ENCODE measurements around the gene CCKAR.

Gene CCKAR

DNA sequence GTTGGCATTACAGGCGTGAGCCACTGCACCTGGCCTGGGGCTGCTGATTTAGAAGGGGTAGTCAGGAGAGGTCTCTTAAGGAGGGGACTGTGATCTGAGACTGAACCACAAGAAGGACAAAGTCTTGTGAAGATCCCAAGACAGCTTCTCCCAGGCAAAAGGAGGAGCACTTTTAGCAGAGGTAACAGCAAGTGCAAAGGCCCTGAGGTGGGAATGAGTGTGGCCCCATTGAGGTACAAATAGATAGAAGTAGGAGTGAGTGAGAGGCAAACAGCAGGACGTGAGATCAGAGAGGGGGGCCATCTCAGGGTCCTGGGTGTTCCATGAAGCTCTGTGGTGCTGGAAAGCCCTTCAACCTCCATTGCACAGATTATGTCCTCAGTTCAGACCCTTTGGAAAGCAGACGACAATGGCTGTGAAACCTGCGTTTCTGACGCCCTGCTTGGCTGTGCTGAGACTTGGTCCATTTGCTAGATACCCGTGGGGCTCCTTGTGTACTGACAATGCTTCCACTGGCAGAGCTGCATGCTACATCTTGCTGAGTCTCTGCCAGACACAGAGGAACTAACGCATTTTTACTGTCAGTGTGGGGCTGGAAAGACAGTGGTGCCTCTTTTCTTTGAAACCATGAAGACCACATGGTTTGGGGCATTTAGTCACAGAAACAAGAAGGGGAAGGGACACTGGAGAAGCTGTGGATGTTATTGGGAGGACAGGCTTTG, 1.3 kb upstream of the CCKAR start:
- DNase-seq (ENCODE audit: low read depth in 1 of 2, low spot score in 1 of 2): no peak

DNA sequence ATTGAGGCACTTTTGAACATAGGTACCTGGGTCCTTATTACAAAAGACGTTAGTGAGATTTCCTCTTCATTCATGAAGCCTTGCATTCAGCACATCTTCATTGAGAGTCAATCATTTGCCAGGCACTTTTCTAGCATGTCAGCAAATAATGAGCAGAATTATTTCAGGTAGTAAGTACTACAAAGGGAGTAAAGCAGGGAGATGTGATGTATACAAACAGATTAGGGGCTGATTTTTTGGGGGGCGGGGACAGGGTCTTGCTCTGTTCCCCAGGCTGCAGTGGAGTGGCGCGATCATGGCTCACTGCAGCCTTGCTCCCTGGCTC, 638 bp upstream of the CCKAR start:
- DNase-seq (ENCODE audit: low read depth in 1 of 2, low spot score in 1 of 2): no peak

DNA sequence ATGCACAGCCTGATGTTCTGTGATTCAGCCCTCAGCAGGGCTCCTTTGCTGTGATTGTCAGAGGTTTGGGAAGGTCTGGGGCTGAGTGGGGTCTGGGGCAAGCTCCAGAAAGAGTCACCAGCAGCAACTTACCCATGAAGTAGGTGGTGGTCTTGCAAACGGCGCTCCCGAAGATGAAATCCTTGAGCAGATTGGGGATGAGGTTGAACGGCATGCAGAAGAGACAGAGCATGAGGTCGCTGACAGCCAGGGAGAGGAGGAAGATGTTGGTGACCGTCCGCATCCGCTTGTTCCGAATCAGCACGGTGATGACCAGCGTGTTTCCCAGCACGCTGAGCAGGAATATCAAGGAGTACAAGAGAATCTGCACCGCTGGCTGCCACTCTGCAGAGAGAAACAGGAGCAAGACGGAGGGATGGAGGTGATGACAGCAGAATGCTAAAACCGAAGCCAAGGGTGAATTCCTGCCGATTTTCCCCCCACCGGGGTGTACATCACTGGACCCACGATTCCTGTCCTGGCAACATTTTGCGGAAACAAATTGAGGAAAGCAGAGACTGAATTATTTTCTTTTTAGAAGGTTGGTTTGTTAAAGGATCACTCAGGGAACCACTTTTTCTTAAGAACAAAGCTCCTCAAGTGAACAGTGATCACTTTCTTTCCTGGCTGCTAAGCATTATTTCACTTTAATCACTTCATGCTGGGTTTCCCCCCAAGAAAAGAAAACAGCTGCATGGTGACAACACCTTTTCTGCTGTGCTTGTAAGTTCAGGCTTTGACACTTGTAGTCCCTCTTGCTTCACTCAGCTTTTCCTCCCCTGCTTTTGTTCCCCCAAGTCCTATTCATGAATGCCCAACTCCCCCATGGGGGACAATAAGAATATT, 941 bp downstream of the CCKAR start:
- DNase-seq (ENCODE audit: low read depth in 1 of 2, low spot score in 1 of 2): no peak

DNA sequence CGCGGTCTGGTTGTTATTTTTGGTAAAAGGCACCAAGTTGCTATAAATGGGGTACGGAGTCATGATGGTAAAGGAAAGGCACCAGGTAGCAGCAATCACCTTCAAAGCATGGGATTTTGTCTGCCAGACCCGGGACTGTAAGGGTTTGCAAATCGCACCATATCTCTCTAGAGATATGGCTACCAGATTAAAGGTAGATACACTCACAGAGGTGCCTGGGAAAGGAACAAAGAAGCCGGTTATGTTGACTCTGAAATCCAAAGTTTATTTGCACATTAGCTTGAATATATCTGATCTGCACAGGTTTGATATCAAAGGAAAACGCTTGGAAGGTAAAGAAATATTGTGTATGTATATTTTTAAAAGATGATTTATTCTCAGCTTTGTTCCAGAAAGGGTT, 4.6 kb downstream of the CCKAR start:
- DNase-seq (ENCODE audit: low read depth in 1 of 2, low spot score in 1 of 2): no peak

DNA sequence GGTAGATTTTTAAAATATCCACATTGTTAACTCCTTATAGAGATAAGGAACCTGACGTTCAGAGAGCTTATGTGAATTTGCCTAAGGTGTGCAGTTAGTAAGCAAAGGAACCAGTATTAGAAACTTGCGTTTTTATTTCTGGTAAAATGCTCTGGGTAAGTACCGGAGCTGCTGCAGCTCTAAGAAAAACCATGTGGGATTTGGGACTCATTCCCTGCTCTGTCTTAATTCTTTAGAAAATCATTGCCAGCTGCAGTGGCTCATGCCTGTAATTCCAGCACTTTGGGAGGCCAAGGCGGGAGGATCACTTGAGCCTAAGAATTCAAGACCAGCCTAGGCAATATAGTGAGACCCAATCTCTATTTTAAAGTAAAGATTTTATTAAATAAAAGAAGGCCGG, 5.8 kb downstream of the CCKAR start:
- DNase-seq (ENCODE audit: low read depth in 1 of 2, low spot score in 1 of 2): no peak

DNA sequence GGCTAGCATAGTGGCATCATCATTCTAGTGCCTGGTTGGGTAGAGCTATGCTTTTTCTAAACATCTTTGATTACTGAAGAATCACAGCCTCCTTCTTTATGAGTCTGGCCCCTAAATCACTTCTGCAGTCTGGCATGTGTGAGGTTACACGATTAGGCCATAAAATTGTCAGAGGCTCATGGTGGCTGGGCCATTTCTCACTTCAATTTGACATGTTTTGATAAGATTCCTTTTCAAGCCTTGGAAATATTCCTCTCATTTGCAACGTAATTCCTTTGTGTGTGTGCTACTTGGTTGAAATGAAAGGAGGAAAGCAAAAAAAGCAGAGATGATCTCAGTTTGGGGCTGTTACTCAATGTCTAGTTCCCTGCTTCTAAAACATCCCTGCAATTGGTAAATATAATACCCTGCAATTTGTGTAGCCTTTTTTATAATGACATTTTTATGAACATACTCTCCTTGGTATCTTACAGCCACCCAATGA, 6.2 kb downstream of the CCKAR start:
- no peak for DNase-seq (ENCODE audit: low read depth in 1 of 2, low spot score in 1 of 2)

DNA sequence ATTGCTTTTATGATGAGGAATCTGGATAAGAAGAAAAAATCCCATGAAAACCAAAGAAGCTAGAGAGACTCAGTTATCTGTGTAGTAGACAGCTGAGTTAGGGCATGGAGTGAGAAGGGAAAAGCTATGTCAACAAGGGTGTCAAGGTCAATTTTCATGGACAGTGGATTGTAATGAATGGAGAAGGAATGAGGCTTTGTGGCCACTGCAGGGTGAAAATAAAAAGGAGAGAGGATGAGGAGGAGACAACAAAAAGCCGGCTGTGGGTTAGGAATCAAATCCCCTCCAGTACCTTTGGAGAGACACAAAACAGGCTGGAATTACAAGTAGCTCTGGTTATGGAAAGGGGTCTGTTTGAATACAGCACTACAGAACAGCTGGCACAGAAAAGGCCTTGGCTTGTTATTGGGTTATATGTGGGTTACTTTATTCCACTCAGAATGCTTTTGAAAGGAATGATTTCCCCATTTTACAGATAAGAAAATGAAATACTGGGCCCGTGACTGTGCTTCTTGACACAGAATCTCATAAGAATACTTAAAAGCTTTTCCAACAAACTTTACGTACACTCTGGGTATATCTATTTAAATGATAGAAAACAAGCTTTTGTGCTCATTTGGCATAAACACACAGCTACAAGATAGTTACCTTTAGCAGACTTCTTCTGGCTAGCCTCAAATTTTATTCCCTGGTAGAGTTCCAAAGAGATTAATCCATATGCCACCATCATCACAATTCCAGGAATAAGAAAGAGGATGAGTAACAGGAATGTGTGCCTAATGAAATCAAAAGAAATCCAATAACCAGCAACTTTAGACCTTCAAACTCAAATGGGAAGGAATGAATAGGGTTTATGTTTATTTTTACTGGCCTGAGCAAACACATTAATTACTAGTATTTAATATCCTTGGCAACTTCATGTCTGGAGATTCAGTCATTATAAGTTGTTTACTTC, 7.5 kb downstream of the CCKAR start:
- no peak for DNase-seq (ENCODE audit: low read depth in 1 of 2, low spot score in 1 of 2)

DNA sequence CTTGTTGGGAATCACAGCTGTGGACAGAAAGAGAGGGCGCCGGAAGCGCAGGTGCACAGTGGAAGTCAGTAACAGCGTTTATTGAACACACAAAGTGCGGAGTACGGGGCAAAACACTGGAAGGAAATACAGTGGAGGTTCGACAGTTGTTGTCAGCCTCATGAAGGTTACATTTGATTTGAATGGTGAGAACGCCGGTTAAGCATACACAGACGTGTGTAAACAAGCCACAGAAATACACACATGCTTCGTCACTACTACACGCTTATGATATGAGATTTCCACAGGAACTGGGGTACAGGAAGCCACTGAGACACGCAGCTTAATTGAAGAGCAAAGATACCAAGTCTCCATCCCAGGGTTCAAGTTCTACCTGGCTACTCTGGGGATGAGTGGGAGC, 12.0 kb downstream of the CCKAR start:
- DNase-seq (ENCODE audit: low read depth in 1 of 2, low spot score in 1 of 2): no peak

DNA sequence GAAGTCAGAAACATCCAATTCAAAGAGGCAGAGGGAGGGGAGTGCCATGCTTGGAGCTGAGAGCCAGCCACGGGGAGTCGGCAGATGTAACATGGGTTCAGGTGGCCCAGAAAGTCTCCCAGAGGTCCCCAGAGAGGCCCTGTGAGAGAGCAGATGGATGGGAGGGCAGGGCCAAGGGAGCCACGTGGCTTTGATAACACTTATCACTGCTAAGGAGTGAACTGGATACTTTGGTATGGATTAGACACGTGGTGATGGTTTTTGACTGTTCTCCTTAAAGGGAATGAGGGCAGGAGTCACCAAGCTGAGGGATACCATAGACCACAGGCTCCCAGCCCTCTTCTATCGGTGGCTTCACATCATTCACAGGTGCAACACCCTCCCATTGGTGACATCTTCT, 13.7 kb downstream of the CCKAR start:
- no peak for DNase-seq (ENCODE audit: low read depth in 1 of 2, low spot score in 1 of 2)

DNA sequence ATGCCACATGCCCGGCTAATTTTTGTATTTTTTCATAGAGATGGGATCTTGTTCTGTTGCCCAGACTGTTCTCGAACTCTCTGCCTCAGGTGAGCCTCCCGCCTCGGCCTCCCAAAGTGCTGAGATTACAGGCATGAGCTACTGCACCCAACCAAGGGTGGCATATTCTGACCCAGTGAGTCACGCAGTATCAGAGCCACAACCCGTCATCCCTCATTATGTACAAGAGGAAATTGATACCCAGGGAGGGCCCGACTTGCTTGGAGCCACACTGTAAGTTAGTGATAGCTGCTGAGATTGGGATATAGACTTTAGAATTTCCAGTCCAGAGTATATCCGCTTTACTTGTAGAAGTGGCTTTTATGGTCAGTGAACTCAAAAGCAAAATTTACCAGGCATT, 14.6 kb downstream of the CCKAR start:
- no peak for DNase-seq (ENCODE audit: low read depth in 1 of 2, low spot score in 1 of 2)

DNA sequence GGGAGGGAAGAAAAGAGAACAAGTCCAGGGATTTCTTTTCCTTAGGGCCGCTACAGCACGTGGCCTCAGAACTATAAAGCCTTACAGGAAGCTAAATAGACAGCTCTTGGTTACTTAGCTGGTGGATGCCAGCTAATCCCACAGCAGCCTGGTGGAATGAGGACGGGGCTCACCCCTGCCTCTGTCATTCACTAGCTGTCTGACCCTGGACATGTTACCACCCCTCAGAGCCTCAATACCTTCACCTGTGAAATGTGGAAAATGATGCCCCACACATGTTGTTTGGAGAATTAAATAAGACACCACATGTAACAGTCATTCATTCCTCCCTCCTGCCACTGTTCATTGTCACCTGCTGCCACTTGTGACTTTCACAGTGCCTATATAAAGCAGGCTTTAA, 15.7 kb downstream of the CCKAR start:
- no peak for DNase-seq (ENCODE audit: low read depth in 1 of 2, low spot score in 1 of 2)

DNA sequence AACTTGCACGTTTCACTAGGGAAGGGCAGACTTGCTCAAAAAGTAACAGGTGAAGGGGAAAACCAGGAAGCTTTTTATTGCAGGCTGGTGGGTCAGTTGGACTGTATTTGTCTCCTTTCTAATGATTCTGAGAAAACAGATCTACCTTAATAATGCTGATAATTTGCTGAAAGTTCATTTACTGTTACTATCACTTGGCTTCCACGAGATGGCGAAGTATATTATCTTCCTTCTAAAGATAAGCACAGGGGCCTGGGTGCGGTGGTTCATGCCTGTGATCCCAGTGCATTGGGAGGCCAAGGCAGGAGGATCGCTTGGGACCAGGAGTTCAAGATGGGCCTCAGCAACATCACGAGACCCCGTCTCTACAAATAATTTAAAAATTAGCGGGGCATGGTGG, 16.4 kb downstream of the CCKAR start:
- no peak for DNase-seq (ENCODE audit: low read depth in 1 of 2, low spot score in 1 of 2)

DNA sequence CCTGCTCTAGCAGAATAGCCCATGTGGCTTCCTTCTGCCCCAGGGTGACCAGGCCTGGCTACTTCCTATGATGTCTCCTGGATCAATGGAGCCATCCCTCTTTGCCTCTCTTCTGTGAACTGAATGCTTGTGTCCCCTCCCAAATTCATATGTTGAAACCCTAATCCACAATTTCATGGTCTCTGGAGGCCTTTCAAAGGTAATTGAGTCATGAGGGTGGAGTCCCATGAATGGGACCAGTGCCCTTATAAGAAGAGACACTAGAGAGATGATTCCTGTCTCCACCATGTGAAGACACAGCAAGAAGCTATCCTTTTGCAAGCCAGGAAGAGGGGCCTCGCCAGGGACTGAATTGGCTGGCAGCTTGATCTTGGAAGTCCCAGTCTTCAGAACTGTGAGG, 18.4 kb downstream of the CCKAR start:
- DNase-seq (ENCODE audit: low read depth in 1 of 2, low spot score in 1 of 2): no peak

DNA sequence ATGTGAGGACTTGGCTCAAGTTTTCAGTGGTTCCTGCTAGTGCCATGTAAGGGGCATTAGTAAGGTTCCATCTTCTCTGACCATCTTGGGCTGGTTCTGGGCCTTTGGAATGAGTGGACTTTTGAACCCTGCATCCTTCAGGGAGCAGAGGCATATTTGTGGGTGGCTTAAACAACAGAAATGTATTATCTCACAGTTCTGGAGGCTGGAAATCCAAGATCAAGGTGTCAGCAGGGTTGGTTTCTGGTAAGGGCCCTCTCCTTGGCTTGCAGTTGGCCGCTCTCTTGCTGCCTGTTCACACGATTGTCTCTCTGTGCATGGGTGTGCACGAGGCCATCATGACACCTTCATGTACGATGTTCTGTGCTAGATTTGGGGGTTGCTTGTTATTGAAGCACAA, 21.3 kb downstream of the CCKAR start:
- no peak for DNase-seq (ENCODE audit: low read depth in 1 of 2, low spot score in 1 of 2)

DNA sequence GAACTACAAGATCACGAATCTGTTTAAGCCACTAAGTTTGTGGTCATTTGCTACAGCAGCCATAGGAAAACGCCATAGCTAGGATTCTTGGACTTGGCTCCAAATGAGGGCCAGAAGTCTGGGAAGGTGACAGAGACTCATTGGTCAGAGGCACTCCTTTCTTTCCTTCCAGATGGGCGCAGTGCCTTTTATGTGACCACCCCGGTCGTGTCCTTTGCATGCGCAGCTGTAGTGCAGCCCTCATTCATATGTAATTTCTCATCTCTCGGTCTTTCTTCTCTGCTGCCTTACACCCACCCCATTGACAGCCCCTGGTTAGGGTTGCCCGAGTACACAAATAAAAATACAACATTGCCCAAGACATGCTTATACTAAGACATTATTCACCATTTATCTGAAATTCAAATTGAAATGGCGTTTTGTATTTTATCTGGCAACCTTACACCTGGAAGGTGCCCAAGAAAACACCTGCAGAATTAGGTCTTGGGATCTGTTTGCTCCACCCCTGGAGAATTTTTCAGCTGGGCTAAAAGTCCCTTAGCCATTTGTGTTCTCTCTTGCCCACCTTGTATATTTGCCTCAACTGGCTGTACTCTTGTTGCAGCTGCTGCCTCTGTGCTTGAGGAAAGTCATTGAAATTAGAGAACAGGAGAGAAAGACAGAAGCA, 21.9 kb downstream of the CCKAR start:
- DNase-seq (ENCODE audit: low read depth in 1 of 2, low spot score in 1 of 2): no peak

DNA sequence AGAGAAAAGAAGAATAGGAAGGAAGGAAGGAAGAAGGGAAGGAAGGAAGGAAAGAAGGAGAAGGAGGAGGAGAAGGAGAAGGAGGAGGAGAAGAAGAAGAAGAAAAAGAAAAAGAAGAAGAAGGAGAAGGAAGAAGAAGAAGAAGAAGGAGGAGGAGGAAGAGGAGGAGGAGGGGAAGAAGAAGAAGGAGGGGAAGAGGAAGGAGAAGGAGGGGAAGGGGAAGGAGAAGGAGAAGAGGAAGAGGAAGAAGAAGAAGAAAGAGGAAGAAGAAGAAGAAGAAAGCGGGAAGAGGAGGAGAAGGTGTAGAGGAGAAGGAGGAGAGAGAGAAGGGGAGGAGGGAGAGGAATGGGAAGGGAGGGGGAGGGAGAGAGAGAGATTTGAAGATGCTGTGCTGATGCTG, 22.6 kb downstream of the CCKAR start:
- no peak for DNase-seq (ENCODE audit: low read depth in 1 of 2, low spot score in 1 of 2)

DNA sequence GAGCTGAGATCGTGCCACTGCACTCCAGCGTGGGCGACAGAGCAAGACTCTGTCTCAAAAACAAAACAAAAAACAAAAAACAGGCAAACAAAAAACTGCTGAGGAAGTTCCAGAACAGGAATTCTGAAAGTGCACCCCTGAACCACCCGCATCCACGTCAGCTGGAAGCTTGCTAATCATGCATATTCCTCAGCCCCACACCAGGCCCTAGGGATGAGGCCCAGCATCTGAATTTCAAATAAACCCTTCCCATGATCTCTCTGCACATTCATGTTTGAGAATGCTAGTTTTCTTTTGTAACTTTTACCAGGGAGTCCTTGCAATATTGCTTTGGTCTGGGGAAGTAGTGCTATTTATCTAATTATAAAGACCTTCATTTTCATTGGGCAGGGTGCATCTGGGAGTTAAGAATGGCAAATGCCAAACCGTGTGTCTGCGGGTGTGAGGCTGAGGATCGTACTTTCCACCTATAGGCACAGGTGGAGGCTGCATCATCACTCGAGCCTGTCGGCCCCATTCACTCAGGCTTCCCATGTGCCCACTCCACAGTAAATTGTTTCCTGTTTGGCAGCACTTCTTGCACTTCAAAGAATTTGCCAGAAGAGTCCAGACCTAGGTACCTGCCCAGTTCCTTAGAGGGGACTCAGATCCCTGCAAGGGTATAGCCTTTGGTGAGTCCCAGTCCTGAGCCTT, 23.6 kb downstream of the CCKAR start:
- DNase-seq (ENCODE audit: low read depth in 1 of 2, low spot score in 1 of 2): no peak

DNA sequence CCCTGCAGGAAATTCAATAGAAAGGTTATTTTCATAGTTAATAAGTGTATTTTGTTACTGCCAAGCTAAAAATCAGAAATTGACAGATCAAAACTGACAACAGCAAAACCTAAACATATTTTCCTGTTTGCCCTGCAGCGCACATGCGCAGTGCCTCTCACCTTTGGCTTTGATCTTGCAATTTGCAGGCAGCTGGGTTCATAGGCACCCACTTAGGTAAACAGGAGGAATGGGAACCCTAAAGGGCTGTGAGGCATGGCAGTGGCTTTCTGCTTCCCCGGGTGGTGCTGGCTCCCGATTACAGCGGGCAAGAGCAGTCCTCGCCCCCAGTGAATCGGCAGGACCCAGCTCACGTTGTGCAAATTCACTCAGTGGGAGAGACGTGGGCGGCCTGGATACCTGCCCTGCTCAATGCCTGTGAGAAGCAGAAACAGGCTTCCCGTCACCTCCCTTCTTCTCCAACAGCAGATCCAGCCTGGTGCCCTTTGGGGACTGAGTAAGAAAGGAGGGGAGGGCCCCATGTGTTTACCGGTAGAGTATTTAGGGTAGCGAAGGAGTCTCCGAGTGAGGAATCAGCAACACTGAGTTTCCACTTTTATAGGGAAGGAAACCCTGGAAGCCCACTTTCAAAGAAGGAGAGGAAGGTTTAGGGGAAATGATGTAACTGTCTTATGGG, 25.7 kb downstream of the CCKAR start:
- no peak for DNase-seq (ENCODE audit: low read depth in 1 of 2, low spot score in 1 of 2)

DNA sequence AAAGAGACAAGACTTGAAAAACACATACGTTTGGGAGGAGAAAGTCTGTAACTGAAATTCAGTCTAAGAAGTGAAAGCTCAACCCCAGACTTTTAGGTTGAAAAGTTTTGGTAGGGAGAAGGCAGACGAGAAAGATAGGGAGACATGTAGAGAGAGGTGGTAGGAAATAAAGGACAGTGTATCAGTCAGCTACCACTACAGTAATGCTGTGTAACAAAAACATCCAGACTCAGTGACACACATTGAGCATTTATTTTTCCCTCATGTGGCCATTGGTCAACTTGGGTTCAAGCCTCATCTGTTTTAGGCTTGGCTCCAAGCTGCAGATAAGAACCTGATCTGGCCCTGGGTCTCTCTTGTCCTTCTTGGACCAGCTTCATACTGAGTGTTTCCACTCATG, 26.9 kb downstream of the CCKAR start:
- DNase-seq (ENCODE audit: low read depth in 1 of 2, low spot score in 1 of 2): no peak

DNA sequence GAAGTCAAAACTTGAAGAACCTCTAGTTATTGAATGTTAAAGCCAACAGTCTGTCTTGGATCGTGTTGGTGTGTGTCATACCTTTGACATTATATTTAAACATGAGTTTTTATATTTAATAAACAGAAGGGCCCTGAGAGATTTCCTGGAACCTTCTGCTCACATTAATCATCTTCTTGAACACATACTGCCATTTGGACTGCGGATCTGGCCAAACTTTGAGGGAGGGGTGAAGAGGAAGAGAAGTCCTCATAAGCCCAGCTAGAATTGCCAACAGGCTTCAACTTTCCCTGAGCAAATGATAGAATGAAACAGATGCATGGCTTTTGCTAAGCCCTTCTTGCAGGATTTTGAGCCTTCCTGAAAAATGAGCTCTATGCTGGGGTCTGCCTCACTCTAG, 27.4 kb downstream of the CCKAR start:
- no peak for DNase-seq (ENCODE audit: low read depth in 1 of 2, low spot score in 1 of 2)

All from activated T-helper 1 cell treated with anti-CD3 and anti-CD28 coated beads, Interleukin-2, amount 50 U/mL, for 16 hours (primary cell).